Nephron progenitor cell (in vitro differentiated cells): ENCODE data around the gene SHROOM3.

ENCODE experiments used
- DNase-seq: peaks from one replicate; pipeline ENCODE4 v3.0.0; 2021
- H3K27ac Mint-ChIP-seq: 2 replicates; pipeline ENCODE4 v1.8.0; 2021; ENCODE audit warnings: mild to moderate bottlenecking, moderate library complexity, mixed read lengths
- H3K27me3 Mint-ChIP-seq: 2 replicates; pipeline ENCODE4 v1.8.0; 2021; ENCODE audit warnings: mild to moderate bottlenecking, low read depth, mixed read lengths; ENCODE audit not compliant: poor library complexity
- H3K36me3 Mint-ChIP-seq: 2 replicates; pipeline ENCODE4 v1.8.0; 2021; ENCODE audit warnings: low read depth, mixed read lengths
- H3K4me1 Mint-ChIP-seq: 2 replicates; pipeline ENCODE4 v1.8.0; 2021; ENCODE audit warnings: mixed read lengths
- H3K4me3 Mint-ChIP-seq: 2 replicates; pipeline ENCODE4 v1.8.0; 2021; ENCODE audit warnings: mild to moderate bottlenecking, moderate library complexity, mixed read lengths
- H3K9me3 Mint-ChIP-seq: 2 replicates; pipeline ENCODE4 v1.8.0; 2021; ENCODE audit warnings: mild to moderate bottlenecking, moderate library complexity, mixed read lengths
- TF ChIP-seq, protein P1 (sequence below): fragments of 200-600 bp; sonication (generic); IDR thresholded peaks from 2 replicates; pipeline ENCODE4 v1.5.0; 2021; ENCODE audit warnings: antibody characterized with exemption

The SHROOM3 gene

DNA sequence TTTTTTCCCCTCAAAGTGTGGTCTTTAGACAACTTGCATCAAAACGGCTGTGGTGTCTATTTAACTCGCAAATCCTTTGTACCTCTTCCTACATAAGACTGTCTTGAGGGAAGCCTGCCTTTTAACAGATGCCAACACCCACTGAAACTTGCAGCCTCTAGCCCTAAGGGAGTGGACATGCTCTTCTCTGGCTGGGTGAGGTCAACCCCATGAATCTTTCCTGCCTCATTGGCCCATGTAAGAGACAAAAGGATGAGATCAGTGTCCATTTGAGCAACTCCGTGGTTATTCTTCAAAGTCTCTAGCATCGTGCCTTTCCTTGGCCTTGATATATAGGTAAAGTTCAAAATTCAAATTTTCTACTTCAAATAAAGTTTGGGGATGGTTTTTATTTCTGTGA lies 134.7 kb downstream of the SHROOM3 start:
- peaks cover 6% of the 10 kb centered on the region for H3K36me3 Mint-ChIP-seq
- peaks cover 75% of the 10 kb centered on the region for H3K4me1 Mint-ChIP-seq
- peak overlapping the region; percentile 99 for H3K27ac Mint-ChIP-seq
- no peak for DNase-seq
- H3K9me3 Mint-ChIP-seq, result peaks cover 6% of the 10 kb centered on the region
- H3K4me3 Mint-ChIP-seq, result peak overlapping the region; percentile 47
- peaks cover 3% of the 10 kb centered on the region for H3K27me3 Mint-ChIP-seq
- TF ChIP-seq, protein P1, sequence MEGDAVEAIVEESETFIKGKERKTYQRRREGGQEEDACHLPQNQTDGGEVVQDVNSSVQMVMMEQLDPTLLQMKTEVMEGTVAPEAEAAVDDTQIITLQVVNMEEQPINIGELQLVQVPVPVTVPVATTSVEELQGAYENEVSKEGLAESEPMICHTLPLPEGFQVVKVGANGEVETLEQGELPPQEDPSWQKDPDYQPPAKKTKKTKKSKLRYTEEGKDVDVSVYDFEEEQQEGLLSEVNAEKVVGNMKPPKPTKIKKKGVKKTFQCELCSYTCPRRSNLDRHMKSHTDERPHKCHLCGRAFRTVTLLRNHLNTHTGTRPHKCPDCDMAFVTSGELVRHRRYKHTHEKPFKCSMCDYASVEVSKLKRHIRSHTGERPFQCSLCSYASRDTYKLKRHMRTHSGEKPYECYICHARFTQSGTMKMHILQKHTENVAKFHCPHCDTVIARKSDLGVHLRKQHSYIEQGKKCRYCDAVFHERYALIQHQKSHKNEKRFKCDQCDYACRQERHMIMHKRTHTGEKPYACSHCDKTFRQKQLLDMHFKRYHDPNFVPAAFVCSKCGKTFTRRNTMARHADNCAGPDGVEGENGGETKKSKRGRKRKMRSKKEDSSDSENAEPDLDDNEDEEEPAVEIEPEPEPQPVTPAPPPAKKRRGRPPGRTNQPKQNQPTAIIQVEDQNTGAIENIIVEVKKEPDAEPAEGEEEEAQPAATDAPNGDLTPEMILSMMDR, result no peak

DNA sequence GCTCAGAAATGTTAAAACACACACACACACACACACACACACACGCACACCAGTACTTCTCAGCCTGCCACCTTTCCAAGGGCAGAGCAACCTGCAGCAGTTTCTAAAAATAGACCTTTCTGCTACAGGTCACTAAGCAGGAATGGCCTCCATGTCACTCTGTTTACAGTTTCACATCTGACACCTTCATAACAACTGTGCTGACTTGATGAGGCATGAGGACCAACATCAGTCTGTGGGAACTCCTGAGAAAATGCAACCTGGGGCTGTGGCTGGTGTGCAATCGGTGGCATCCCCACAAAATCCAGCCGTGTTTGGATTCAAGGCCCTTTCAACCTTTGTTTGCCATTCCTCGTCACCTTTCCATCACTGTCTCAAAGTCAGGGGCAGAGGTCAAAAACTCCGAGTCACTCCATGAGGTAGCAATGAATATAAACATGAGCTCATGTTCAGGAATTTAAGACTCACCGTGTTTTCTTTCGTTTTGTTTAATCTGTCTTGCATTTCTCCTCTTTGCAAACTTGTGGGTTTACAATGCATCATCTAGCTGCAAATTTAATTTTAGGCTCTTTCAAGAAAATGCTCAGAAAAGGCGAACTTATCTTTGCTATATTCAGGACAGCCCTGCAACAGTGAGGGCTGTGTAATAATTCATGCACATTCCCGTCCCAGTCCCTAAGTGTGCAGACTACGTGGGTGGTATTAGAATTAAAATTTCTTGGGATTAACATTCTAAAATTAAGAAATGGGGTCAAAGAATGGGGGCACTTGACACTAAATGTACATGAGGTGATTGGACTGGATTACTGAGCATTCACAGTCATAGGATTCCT lies 135.3 kb downstream of the SHROOM3 start:
- DNase-seq, result peak; percentile 38
- H3K27me3 Mint-ChIP-seq, result peaks cover 3% of the 10 kb centered on the region

DNA sequence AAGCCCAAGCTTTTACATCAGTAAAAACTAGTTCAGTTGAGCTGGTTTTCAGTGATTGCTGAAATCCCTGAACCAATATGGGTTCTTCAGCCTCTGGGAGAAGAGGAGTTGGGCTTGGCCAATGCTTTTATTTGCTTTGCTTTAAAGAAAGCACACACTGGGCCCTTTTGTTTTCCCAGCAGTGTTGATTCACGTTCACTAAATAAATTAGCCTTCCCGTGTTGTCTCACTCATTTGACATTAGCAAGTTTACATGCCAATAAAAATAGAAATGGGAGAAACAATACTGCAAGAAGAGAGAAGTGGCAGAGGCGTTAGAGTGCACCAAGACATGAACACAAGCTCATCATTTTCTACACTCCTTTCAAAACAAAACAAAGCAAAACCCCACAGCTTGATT lies 136.2 kb downstream of the SHROOM3 start:
- H3K4me3 Mint-ChIP-seq, result no peak overlapping the region
- H3K27me3 Mint-ChIP-seq, result peaks cover 5% of the 10 kb centered on the region
- TF ChIP-seq, protein P1, result no peak
- peak overlapping the region; percentile 99 for H3K27ac Mint-ChIP-seq
- peaks cover 71% of the 10 kb centered on the region for H3K4me1 Mint-ChIP-seq
- no peak for DNase-seq
- H3K36me3 Mint-ChIP-seq, result peaks cover 13% of the 10 kb centered on the region
- peaks cover 15% of the 10 kb centered on the region for H3K9me3 Mint-ChIP-seq

More for the DNA sequence above, 135.3 kb downstream of the SHROOM3 start:
- Mint-ChIP-seq H3K27ac (peak overlapping the region; percentile 99), H3K4me1 (peaks cover 75% of the 10 kb centered on the region), H3K4me3 (peak overlapping the region; percentile 47), H3K36me3 (peaks cover 13% of the 10 kb centered on the region), H3K9me3 (peaks cover 12% of the 10 kb centered on the region)
- TF ChIP-seq, protein P1, result no peak

DNA sequence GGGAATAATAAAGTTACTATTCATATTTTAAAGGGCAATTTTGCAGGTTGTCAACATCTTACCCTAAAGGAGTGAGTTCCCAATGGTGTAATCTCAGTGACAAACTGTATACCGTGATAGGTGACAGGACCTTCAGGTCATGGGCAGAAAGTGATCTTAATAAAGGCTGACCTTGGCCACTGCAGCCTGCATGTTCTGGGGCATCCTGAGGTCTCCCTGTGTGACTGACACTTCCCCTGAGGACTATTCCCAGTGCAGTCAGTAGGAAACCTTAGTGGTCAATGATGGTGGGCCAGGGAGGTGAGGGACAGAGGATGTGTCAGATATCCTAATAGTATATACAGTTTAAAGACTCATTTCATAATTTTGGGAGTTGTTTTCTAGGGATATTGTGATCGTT lies 137.2 kb downstream of the SHROOM3 start:
- Mint-ChIP-seq H3K27me3 (peaks cover 6% of the 10 kb centered on the region), H3K9me3 (peaks cover 15% of the 10 kb centered on the region), H3K4me1 (peaks cover 62% of the 10 kb centered on the region), H3K27ac (peak overlapping the region; percentile 63), H3K36me3 (peaks cover 13% of the 10 kb centered on the region), H3K4me3 (no peak overlapping the region)
- TF ChIP-seq, protein P1, result no peak
- no peak for DNase-seq

DNA sequence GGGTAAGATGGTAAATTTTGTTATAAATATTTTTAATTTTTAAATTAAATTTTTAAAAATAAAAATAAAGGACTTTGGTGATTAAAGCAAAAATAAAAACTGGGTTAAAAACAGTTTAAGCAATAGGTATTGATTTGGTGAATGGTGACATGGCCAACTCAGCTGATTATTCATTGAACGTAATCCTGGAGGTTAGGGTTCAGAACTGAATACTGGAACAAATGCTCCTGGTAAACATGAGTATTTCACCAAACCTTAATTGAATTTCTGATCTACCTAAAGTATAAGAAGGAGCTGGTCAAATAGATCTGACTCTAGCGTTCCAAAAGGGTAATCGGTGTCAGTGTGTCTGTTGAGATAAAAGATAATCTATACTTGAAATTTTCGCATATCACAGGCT lies 141.8 kb downstream of the SHROOM3 start:
- H3K4me3 Mint-ChIP-seq, result no peak overlapping the region
- no peak overlapping the region for H3K27ac Mint-ChIP-seq
- TF ChIP-seq, protein P1, result no peak
- DNase-seq, result no peak
- peaks cover 13% of the 10 kb centered on the region for H3K36me3 Mint-ChIP-seq
- H3K4me1 Mint-ChIP-seq, result peaks cover 38% of the 10 kb centered on the region
- peaks cover 15% of the 10 kb centered on the region for H3K9me3 Mint-ChIP-seq
- H3K27me3 Mint-ChIP-seq, result peaks cover 6% of the 10 kb centered on the region
